ENCODE data around the gene FHIT.

The FHIT gene

DNA sequence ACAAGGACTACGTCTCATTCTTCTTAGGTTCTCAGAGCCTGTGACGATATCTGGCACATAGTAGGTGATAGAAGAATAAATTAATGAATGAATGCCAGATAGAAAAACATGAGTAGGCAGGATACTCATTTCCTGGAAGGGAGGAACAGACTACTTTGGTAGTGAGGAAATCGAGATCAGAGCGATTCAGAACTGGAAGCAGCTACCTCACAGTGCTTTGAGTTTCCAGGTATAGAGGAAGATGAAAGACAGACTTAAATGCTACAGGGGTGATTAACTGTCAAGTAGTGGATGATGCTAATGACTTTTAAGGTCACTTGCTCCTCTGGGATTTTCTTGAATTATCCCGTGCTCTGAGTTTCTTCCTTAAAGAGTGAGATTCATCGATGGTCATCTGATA is 1249.9 kb downstream of the FHIT start:
- TF ChIP-seq YY1 (IDR thresholded peaks at IDR 0.05; ENCODE audit: insufficient read depth, insufficient read length) (no peak), SUZ12 (IDR thresholded peaks at IDR 0.05; ENCODE audit: extremely low read depth, insufficient read depth, insufficient read length) (no peak), ZNF274 (IDR thresholded peaks at IDR 0.05; ENCODE audit: low read depth, low read length) (no peak)
- DNase-seq (ENCODE audit: low read depth, low spot score), result no peak
- H3K36me3 ChIP-seq (ENCODE audit: insufficient read depth, insufficient read length, low read length), result no peaks in the 10 kb centered on the region

DNA sequence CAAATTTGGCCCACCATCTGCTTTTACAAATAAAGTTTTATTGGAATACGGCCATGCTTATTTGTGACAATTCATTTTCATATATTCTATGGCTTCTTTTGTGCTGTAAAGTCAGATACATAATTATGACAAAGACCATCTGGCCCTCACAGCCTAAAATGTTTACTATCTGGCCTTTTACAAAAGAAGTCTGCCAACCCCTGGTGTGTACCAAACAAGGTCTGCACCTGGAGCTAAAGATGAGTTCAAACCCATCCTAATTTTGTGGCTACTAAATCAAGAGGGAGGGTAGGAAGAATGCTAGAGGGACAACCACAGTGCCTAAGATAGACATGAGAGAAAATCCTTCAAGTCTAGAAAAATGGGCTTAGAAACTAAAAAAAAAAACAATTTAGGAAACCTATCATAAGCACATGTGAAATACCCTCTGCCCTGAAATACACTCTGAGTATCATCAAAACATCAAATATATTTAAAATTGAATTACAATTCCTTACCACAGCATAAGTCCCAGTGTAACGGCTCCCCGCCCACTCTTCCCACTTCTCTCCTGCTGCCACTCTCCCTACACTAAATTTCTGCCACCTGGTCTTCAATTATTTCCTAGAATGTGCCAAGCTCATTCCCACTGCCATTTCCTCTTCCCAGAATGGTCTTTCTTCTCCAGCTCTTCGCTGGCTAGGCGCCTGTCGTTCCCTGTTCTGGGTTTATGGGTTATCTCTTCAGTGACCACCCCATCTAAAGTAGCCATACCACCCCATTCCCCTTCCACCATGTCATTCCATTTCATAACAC is 1250.7 kb downstream of the FHIT start:
- Histone ChIP-seq H3K36me3 (ENCODE audit: insufficient read depth, insufficient read length, low read length) (no peaks in the 10 kb centered on the region), H3K4me3 (ENCODE audit: insufficient read length, low read depth) (no peak overlapping the region), H3K4me1 (ENCODE audit: insufficient read depth, insufficient read length) (no peaks in the 10 kb centered on the region), H3K9me3 (ENCODE audit: insufficient read depth, low read length) (no peaks in the 10 kb centered on the region), H3K9ac (ENCODE audit: insufficient read length, low read depth) (no peak overlapping the region), H3K27me3 (ENCODE audit: insufficient read depth, insufficient read length) (no peaks in the 10 kb centered on the region)
- no peak for DNase-seq (ENCODE audit: low read depth, low spot score)
- TF ChIP-seq YY1 (IDR thresholded peaks at IDR 0.05; ENCODE audit: insufficient read depth, insufficient read length), result no peak
- no peak for TF ChIP-seq ZNF274 (IDR thresholded peaks at IDR 0.05; ENCODE audit: low read depth, low read length)
- no peak for TF ChIP-seq SUZ12 (IDR thresholded peaks at IDR 0.05; ENCODE audit: extremely low read depth, insufficient read depth, insufficient read length)

More for the DNA sequence above, 1249.9 kb downstream of the FHIT start:
- H3K27me3 ChIP-seq (ENCODE audit: insufficient read depth, insufficient read length), result no peaks in the 10 kb centered on the region
- no peaks in the 10 kb centered on the region for H3K9me3 ChIP-seq (ENCODE audit: insufficient read depth, low read length)
- H3K4me3 ChIP-seq (ENCODE audit: insufficient read length, low read depth), result no peak overlapping the region
- H3K4me1 ChIP-seq (ENCODE audit: insufficient read depth, insufficient read length), result no peaks in the 10 kb centered on the region
- H3K9ac ChIP-seq (ENCODE audit: insufficient read length, low read depth), result no peak overlapping the region

DNA sequence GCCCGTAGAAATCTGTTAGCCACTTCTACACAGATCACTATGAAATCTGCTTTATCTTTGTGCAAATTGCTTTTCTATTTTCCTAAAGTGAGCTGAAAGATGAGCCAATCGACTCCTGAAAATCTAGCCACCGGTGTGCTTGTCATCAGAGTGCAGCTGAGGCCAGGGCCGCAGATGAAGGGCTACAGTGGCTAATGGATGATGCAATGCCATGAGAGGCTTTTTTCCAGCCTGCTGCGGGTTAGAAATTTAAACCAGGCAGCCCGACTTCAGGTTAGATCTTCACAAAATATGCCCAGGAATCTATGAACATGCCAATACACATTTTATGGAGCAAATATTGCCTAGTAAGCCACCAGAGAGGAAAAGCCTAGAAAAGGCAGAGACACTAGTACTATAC is 1253.2 kb downstream of the FHIT start:
- no peaks in the 10 kb centered on the region for H3K36me3 ChIP-seq (ENCODE audit: insufficient read depth, insufficient read length, low read length)
- no peak overlapping the region for H3K4me3 ChIP-seq (ENCODE audit: insufficient read length, low read depth)
- H3K9ac ChIP-seq (ENCODE audit: insufficient read length, low read depth), result no peak overlapping the region
- H3K27me3 ChIP-seq (ENCODE audit: insufficient read depth, insufficient read length), result no peaks in the 10 kb centered on the region
- no peaks in the 10 kb centered on the region for H3K4me1 ChIP-seq (ENCODE audit: insufficient read depth, insufficient read length)
- DNase-seq (ENCODE audit: low read depth, low spot score), result no peak
- no peaks in the 10 kb centered on the region for H3K9me3 ChIP-seq (ENCODE audit: insufficient read depth, low read length)
- no peak for TF ChIP-seq SUZ12 (IDR thresholded peaks at IDR 0.05; ENCODE audit: extremely low read depth, insufficient read depth, insufficient read length)
- no peak for TF ChIP-seq YY1 (IDR thresholded peaks at IDR 0.05; ENCODE audit: insufficient read depth, insufficient read length)
- no peak for TF ChIP-seq ZNF274 (IDR thresholded peaks at IDR 0.05; ENCODE audit: low read depth, low read length)

DNA sequence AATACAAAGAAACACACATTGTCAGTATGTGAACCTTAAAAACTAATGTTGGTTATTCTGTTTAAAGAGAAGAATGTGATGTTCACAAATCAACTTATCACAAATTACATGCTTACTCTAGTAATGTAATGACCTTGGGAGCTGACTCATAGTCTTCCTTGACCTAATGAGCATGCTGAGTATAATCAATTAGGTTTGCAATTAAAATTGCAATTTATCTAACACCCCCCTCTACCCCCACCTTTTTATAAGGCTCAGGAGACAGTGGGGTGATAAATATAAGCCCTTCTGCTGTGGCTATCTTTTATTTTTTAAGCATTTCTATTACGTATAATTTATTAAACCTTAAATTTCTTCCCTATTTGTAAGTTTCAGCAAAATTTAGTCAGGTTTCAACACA is 1253.7 kb downstream of the FHIT start:
- Histone ChIP-seq H3K9ac (ENCODE audit: insufficient read length, low read depth) (no peak overlapping the region), H3K4me3 (ENCODE audit: insufficient read length, low read depth) (no peak overlapping the region), H3K36me3 (ENCODE audit: insufficient read depth, insufficient read length, low read length) (no peaks in the 10 kb centered on the region), H3K9me3 (ENCODE audit: insufficient read depth, low read length) (no peaks in the 10 kb centered on the region), H3K27me3 (ENCODE audit: insufficient read depth, insufficient read length) (no peaks in the 10 kb centered on the region), H3K4me1 (ENCODE audit: insufficient read depth, insufficient read length) (no peaks in the 10 kb centered on the region)
- TF ChIP-seq YY1 (IDR thresholded peaks at IDR 0.05; ENCODE audit: insufficient read depth, insufficient read length) (no peak), ZNF274 (IDR thresholded peaks at IDR 0.05; ENCODE audit: low read depth, low read length) (no peak), SUZ12 (IDR thresholded peaks at IDR 0.05; ENCODE audit: extremely low read depth, insufficient read depth, insufficient read length) (no peak)
- DNase-seq (ENCODE audit: low read depth, low spot score), result no peak

DNA sequence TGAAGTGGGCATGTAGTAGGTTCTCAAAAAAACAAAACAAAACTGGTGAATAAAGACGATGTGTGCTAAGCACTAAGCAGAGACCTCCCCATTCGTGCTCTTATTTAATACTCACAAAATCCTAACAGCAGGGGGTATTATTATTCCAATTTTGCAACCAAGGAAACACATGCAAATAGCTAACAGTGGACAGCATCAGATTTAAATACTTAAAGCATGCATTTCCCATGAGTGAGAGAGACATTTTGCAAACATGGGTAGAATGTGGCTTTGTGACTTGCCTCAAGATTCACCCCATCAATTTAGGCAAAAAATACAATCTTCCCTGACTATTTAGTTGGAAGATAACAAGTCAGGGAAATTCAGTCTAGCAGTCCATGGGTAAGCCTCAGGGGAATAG is 1255.2 kb downstream of the FHIT start:
- TF ChIP-seq SUZ12 (IDR thresholded peaks at IDR 0.05; ENCODE audit: extremely low read depth, insufficient read depth, insufficient read length) (no peak), ZNF274 (IDR thresholded peaks at IDR 0.05; ENCODE audit: low read depth, low read length) (no peak), YY1 (IDR thresholded peaks at IDR 0.05; ENCODE audit: insufficient read depth, insufficient read length) (no peak)
- no peaks in the 10 kb centered on the region for H3K27me3 ChIP-seq (ENCODE audit: insufficient read depth, insufficient read length)
- DNase-seq (ENCODE audit: low read depth, low spot score), result no peak
- no peak overlapping the region for H3K4me3 ChIP-seq (ENCODE audit: insufficient read length, low read depth)
- no peak overlapping the region for H3K9ac ChIP-seq (ENCODE audit: insufficient read length, low read depth)
- H3K9me3 ChIP-seq (ENCODE audit: insufficient read depth, low read length), result no peaks in the 10 kb centered on the region
- no peaks in the 10 kb centered on the region for H3K36me3 ChIP-seq (ENCODE audit: insufficient read depth, insufficient read length, low read length)
- no peaks in the 10 kb centered on the region for H3K4me1 ChIP-seq (ENCODE audit: insufficient read depth, insufficient read length)

DNA sequence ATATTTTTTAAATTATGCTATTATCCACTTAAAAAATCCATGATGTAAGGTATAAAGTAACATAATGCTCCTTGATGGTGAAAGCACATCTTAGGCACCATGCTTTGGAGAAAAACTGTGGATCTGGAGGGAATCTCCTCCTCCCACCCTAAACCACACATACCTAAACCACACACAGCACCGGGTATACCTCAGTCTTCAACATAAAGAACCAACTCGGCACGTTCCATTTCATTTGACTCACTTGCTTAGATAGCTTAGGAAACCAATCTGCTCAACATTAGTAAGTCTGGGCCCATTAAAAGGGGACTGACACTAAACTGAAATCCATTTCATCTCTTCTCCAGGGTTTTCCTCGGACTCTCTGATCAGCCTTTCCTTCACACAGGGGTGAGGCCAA is 1255.7 kb downstream of the FHIT start:
- no peaks in the 10 kb centered on the region for H3K27me3 ChIP-seq (ENCODE audit: insufficient read depth, insufficient read length)
- no peak for DNase-seq (ENCODE audit: low read depth, low spot score)
- no peaks in the 10 kb centered on the region for H3K36me3 ChIP-seq (ENCODE audit: insufficient read depth, insufficient read length, low read length)
- TF ChIP-seq ZNF274 (IDR thresholded peaks at IDR 0.05; ENCODE audit: low read depth, low read length) (no peak), SUZ12 (IDR thresholded peaks at IDR 0.05; ENCODE audit: extremely low read depth, insufficient read depth, insufficient read length) (no peak), YY1 (IDR thresholded peaks at IDR 0.05; ENCODE audit: insufficient read depth, insufficient read length) (no peak)
- H3K9ac ChIP-seq (ENCODE audit: insufficient read length, low read depth), result no peak overlapping the region
- H3K9me3 ChIP-seq (ENCODE audit: insufficient read depth, low read length), result no peaks in the 10 kb centered on the region
- no peak overlapping the region for H3K4me3 ChIP-seq (ENCODE audit: insufficient read length, low read depth)
- H3K4me1 ChIP-seq (ENCODE audit: insufficient read depth, insufficient read length), result no peaks in the 10 kb centered on the region

DNA sequence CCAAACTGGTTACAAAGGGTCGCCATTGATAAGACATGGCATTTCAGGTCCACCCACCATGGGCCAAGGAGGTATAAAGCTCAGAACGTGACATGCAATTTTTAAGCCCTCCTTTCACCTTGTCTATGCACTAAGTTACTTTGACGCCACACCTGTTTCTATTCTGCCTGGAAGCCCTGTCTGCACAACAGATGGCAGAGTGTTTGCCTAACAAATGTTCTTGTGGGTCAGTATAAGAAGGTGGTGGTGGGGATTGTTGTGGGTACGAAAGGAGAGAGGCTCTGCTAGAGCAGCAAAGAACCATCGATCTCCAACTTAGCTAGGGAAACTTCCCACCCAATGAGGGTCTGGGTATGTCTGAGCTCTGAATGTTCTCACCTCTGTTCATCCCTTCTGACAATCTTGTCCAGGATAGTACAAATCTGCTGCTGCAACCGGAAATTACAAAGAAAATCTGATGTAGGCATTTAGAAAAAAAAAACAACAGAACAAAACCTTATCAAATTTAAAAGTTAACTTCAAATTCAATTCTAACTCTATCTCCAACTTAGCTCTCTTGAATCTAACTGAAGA is 1256.4 kb downstream of the FHIT start:
- Histone ChIP-seq H3K36me3 (ENCODE audit: insufficient read depth, insufficient read length, low read length) (no peaks in the 10 kb centered on the region), H3K9ac (ENCODE audit: insufficient read length, low read depth) (no peak overlapping the region), H3K9me3 (ENCODE audit: insufficient read depth, low read length) (no peaks in the 10 kb centered on the region), H3K4me3 (ENCODE audit: insufficient read length, low read depth) (no peak overlapping the region), H3K27me3 (ENCODE audit: insufficient read depth, insufficient read length) (no peaks in the 10 kb centered on the region), H3K4me1 (ENCODE audit: insufficient read depth, insufficient read length) (no peaks in the 10 kb centered on the region)
- TF ChIP-seq SUZ12 (IDR thresholded peaks at IDR 0.05; ENCODE audit: extremely low read depth, insufficient read depth, insufficient read length) (no peak), YY1 (IDR thresholded peaks at IDR 0.05; ENCODE audit: insufficient read depth, insufficient read length) (no peak), ZNF274 (IDR thresholded peaks at IDR 0.05; ENCODE audit: low read depth, low read length) (no peak)
- DNase-seq (ENCODE audit: low read depth, low spot score), result no peak
